Measurements from ENCODE around the gene OPN3. TPM values are rescaled to one million over a fixed set of nuclear protein-coding genes. Genes with fewer than 3 reads are reported as not detected.
A peak's percentile ranks its signal among the peaks of the same experiment; 100 is the strongest.
"Not testable (repeated sequence)": the region's sequence is repeated elsewhere in the genome, so short reads cannot be mapped to it uniquely, and the experiment has no call there.

The OPN3 gene
- total and polyA plus RNA-seq, 3 experiments from 2014 or later = 6.7 to 17.6 (median 7.0) TPM

DNA sequence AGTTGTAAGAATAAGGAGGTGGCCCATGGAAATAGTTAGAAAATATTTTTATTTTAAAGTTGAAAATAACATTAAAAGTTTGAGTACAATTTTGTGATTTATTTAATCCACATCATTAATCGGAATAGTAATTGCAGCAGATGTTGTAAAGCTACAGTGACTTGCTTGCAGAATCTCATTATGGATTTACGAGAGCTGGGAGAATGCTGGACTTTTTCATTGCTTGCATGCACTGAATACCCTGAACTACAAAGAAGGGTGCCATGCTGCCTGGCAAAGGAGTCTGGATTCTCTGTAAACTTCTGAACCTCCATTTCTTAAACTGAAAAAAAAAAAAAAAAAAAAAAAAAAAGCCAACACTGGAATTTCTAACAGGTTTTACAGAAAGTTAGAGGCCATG is 38.4 kb upstream of the OPN3 start:
- CTCF ChIA-PET = interaction anchor here (2.0 kb wide), 1 partner anchor 28 kb away, joined by 4 read pairs; no protein-coding TSS in a partner anchor
- H3K27ac ChIP-seq (ENCODE audit: low read depth, low read length) = no peak overlapping the region
- H3K9me3 ChIP-seq (ENCODE audit: low read length) = no peaks in the 10 kb centered on the region
- no peak overlapping the region for H3K27ac Mint-ChIP-seq
- DNase-seq = no peak
- H3K4me3 ChIP-seq (ENCODE audit: low read length) = no peak overlapping the region
- peaks cover 2 to 18% of the 10 kb centered on the region in 2 donors for H3K27me3 Mint-ChIP-seq
- POLR2A ChIA-PET = no interaction called here
- no peak overlapping the region for H3K4me3 Mint-ChIP-seq
- H3K9me3 Mint-ChIP-seq = peaks cover 0 to 4% (median 0%) of the 10 kb centered on the region in 5 donors
- no peaks in the 10 kb centered on the region for H3K27me3 ChIP-seq (ENCODE audit: insufficient read depth, low read length, poor library complexity, severe bottlenecking)
- peaks cover 5 to 21% (median 8%) of the 10 kb centered on the region in 3 donors for H3K36me3 Mint-ChIP-seq
- peaks cover 17 to 30% (median 21%) of the 10 kb centered on the region in 3 donors for H3K4me1 Mint-ChIP-seq
- no peaks in the 10 kb centered on the region for H3K36me3 ChIP-seq (ENCODE audit: insufficient read depth, low read length)
- H3K4me1 ChIP-seq (ENCODE audit: insufficient read depth, low read length) = peaks cover 19% of the 10 kb centered on the region

DNA sequence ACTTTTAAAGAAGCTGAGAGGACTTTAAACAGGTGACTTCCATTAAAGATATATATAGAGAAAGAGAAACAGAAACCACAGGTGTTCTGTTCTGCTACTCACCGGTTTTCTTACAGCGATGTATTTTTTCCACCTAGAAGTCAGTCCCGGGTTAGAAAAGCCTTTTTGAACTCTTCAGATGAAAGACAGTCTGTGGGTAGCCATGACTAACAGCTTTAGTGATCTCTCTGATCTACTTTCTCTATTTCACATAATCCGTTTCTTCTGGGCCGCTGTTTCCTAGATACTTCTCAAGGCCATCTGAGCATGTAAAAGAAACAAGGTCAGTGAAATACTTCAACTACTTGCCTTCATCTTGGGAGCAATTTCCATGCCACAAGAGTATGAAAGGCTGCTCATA is 37.0 kb upstream of the OPN3 start:
- Histone ChIP-seq H3K4me1 (ENCODE audit: insufficient read depth, low read length) (peaks cover 19% of the 10 kb centered on the region), H3K9me3 (ENCODE audit: low read length) (no peaks in the 10 kb centered on the region), H3K27me3 (ENCODE audit: insufficient read depth, low read length, poor library complexity, severe bottlenecking) (no peaks in the 10 kb centered on the region), H3K27ac (ENCODE audit: low read depth, low read length) (no peak overlapping the region), H3K4me3 (ENCODE audit: low read length) (peak overlapping the region; percentile 33), H3K36me3 (ENCODE audit: insufficient read depth, low read length) (no peaks in the 10 kb centered on the region)
- Mint-ChIP-seq H3K9me3 (peaks cover 0 to 4% (median 0%) of the 10 kb centered on the region in 5 donors), H3K27ac (peak overlapping the region in 7 of 8 donors; percentile 72 to 95 (median 83)), H3K4me1 (peaks cover 17 to 30% (median 21%) of the 10 kb centered on the region in 3 donors), H3K36me3 (peaks cover 5 to 10% (median 6%) of the 10 kb centered on the region in 3 donors), H3K4me3 (peak overlapping the region; percentile 63 to 84 (median 73)), H3K27me3 (peaks cover 5 to 7% of the 10 kb centered on the region in 2 donors)
- ChIA-PET POLR2A (interaction anchor here (0.8 to 1.0 kb wide), 3 partner anchors 10 to 37 kb away, joined by 3 to 4 read pairs (median 4); partner anchors contain the start of genes CHML and OPN3), CTCF (interaction anchor here (1.5 to 1.7 kb wide), 2 partner anchors 22 to 36 kb away, joined by 3 to 4 read pairs; no protein-coding TSS in a partner anchor)
- peak in 2 of 5 donors; percentile 60 to 76 for DNase-seq

GRCh38 chr1:241675983-241676382 is 35.8 kb upstream of the OPN3 start:
- ChIA-PET POLR2A (no interaction called here), CTCF (interaction anchor here (1.5 to 1.7 kb wide), 2 partner anchors 21 to 35 kb away, joined by 3 to 4 read pairs; no protein-coding TSS in a partner anchor)
- DNase-seq = no peak

DNA sequence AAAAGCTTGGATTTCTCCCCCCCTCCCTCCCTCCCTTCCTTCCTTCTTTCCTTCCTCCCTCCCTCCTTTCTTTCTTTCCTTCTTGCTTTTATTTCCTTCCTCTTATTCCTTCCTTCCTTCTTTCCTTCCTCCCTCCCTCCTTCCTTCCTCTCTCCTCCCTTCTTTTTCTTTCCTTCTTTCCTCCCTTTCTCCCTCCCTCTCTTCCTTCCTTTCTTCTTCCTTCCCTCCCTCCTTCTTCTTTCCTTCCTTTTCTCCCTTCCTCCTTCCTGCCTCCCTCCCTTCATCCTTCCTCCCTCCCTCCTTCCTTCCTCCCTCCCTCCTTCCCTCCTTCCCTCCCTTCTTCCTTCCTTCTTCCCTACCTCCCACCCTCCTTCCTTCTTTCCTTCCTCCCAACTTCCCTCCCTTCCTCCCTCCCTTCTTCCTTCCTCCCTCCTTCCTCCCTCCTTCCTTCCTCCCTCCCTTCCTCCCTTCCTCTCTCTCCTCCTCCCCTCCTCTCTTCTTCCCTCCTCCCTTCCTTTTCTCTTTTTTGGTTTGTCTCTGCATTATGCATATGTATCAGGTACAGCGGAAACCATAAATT is 34.7 kb upstream of the OPN3 start:
- POLR2A ChIA-PET = no interaction called here
- Mint-ChIP-seq H3K4me3 (no peak overlapping the region), H3K4me1 (peaks cover 17 to 30% (median 21%) of the 10 kb centered on the region in 3 donors), H3K27me3 (peaks cover 0 to 6% of the 10 kb centered on the region in 2 donors), H3K9me3 (peaks cover 0 to 4% (median 0%) of the 10 kb centered on the region in 5 donors), H3K27ac (peak overlapping the region in 2 of 8 donors; percentile 17 to 66), H3K36me3 (no peaks in the 10 kb centered on the region)
- Histone ChIP-seq H3K4me3 (ENCODE audit: low read length) (no peak overlapping the region), H3K9me3 (ENCODE audit: low read length) (no peaks in the 10 kb centered on the region), H3K27me3 (ENCODE audit: insufficient read depth, low read length, poor library complexity, severe bottlenecking) (no peaks in the 10 kb centered on the region), H3K36me3 (ENCODE audit: insufficient read depth, low read length) (no peaks in the 10 kb centered on the region), H3K4me1 (ENCODE audit: insufficient read depth, low read length) (peaks cover 19% of the 10 kb centered on the region), H3K27ac (ENCODE audit: low read depth, low read length) (no peak overlapping the region)
- DNase-seq = no peak
- CTCF ChIA-PET = no interaction called here

More at GRCh38 chr1:241675983-241676382, 35.8 kb upstream of the OPN3 start:
- H3K27ac Mint-ChIP-seq = peak overlapping the region in 3 of 8 donors; percentile 25 to 68 (median 54)
- Histone ChIP-seq H3K27ac (ENCODE audit: low read depth, low read length) (no peak overlapping the region), H3K4me1 (ENCODE audit: insufficient read depth, low read length) (peaks cover 19% of the 10 kb centered on the region), H3K4me3 (ENCODE audit: low read length) (no peak overlapping the region), H3K27me3 (ENCODE audit: insufficient read depth, low read length, poor library complexity, severe bottlenecking) (no peaks in the 10 kb centered on the region), H3K36me3 (ENCODE audit: insufficient read depth, low read length) (no peaks in the 10 kb centered on the region), H3K9me3 (ENCODE audit: low read length) (no peaks in the 10 kb centered on the region)
- peaks cover 0 to 4% (median 0%) of the 10 kb centered on the region in 5 donors for H3K9me3 Mint-ChIP-seq
- H3K27me3 Mint-ChIP-seq = peaks cover 0 to 6% of the 10 kb centered on the region in 2 donors
- H3K4me3 Mint-ChIP-seq = no peak overlapping the region
- H3K36me3 Mint-ChIP-seq = peaks cover 0 to 4% (median 3%) of the 10 kb centered on the region in 3 donors
- peaks cover 17 to 30% (median 21%) of the 10 kb centered on the region in 3 donors for H3K4me1 Mint-ChIP-seq

- POLR2A ChIA-PET = no interaction called here
- CTCF ChIA-PET = no interaction called here
- no peaks in the 10 kb centered on the region for H3K9me3 ChIP-seq (ENCODE audit: low read length)
- no peak overlapping the region for H3K4me3 ChIP-seq (ENCODE audit: low read length)
- Mint-ChIP-seq H3K4me1 (peaks cover 9 to 17% (median 12%) of the 10 kb centered on the region in 3 donors), H3K9me3 (peaks cover 0 to 4% (median 0%) of the 10 kb centered on the region in 5 donors), H3K27me3 (peaks cover 6 to 7% of the 10 kb centered on the region in 2 donors), H3K27ac (peak overlapping the region in 1 of 8 donors; percentile 20), H3K4me3 (no peak overlapping the region), H3K36me3 (no peaks in the 10 kb centered on the region)
- no peaks in the 10 kb centered on the region for H3K27me3 ChIP-seq (ENCODE audit: insufficient read depth, low read length, poor library complexity, severe bottlenecking)
- no peaks in the 10 kb centered on the region for H3K36me3 ChIP-seq (ENCODE audit: insufficient read depth, low read length)
- no peak overlapping the region for H3K27ac ChIP-seq (ENCODE audit: low read depth, low read length)
- DNase-seq = no peak
- peaks cover 9% of the 10 kb centered on the region for H3K4me1 ChIP-seq (ENCODE audit: insufficient read depth, low read length)
Observed at GRCh38 chr1:241672301-241672700, 32.1 kb upstream of the OPN3 start.

DNA sequence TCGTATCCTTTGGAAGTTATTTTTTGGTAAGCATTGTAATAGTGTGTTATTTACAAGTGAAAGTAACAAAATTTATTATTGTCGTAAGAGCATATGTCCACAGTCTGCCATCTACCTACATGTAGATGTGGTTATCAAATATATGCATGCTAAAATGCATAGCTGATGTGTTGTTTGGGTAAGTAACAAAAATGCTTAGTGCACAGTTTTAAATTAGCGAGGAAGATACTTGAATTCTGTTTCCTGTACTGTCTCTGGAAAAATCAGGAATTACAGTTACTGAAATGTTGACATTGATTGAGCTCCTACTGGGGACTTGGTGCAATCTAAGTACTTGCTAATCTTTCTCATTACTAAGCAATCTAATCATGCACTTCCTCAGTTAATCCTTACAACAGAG is 26.2 kb upstream of the OPN3 start:
- ChIA-PET POLR2A (no interaction called here), CTCF (no interaction called here)
- Mint-ChIP-seq H3K4me3 (no peak overlapping the region), H3K27ac (no peak overlapping the region), H3K9me3 (peaks cover 0 to 1% (median 0%) of the 10 kb centered on the region in 5 donors), H3K27me3 (peaks cover 10 to 24% of the 10 kb centered on the region in 2 donors), H3K36me3 (no peaks in the 10 kb centered on the region), H3K4me1 (no peaks in the 10 kb centered on the region)
- no peak for DNase-seq
- H3K27ac ChIP-seq (ENCODE audit: low read depth, low read length) = no peak overlapping the region
- H3K27me3 ChIP-seq (ENCODE audit: insufficient read depth, low read length, poor library complexity, severe bottlenecking) = no peaks in the 10 kb centered on the region
- H3K36me3 ChIP-seq (ENCODE audit: insufficient read depth, low read length) = no peaks in the 10 kb centered on the region
- H3K4me1 ChIP-seq (ENCODE audit: insufficient read depth, low read length) = no peaks in the 10 kb centered on the region
- no peak overlapping the region for H3K4me3 ChIP-seq (ENCODE audit: low read length)
- H3K9me3 ChIP-seq (ENCODE audit: low read length) = no peaks in the 10 kb centered on the region

DNA sequence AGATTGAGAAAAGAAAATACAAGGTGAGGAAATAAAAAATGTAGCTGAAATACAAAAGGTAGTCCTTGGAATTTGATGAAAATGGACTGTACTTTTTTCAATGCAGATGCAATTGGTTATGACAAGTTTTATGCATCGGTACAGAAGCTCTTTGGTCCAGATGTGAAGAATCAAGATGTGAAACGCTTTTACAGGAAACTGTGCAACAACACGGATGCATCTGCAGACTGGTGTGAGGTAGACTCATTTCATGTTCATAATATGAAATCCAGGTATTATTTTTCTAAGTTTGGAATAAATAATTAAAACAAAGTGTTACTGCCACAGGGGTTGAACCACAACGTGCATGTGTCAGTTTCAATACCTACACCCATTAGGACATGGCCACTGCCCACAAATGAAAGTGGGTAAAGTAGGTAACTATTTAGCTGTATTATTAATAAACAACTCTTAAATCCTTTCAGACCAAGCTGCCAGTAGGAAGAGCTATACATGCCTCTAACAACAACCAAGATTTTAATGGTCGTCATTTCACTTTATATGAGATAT is 20.3 kb upstream of the OPN3 start:
- no peaks in the 10 kb centered on the region for H3K36me3 Mint-ChIP-seq
- CTCF ChIA-PET = no interaction called here

DNA sequence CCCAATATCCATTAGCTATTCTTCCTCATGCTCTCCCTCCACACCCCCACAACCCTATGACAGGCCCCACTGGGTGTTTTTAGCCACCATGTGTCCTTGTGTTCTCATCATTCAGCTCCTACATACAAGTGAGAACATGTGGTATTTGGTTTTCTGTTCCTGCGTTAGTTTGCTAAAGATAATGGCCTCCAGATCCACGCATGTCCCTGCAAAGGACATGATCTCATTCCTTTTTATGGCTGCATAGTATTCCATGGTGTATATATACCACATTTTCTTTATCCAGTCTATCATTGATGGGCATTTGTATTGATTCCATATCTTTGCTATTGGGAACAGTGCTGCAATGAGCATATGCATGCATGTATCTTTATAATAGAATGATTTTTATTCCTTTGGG is 18.8 kb upstream of the OPN3 start:
- H3K4me1 Mint-ChIP-seq; H3K4me1 ChIP-seq (ENCODE audit: insufficient read depth, low read length); H3K36me3 ChIP-seq (ENCODE audit: insufficient read depth, low read length); DNase-seq; POLR2A ChIA-PET; H3K27ac ChIP-seq (ENCODE audit: low read depth, low read length); H3K27me3 ChIP-seq (ENCODE audit: insufficient read depth, low read length, poor library complexity, severe bottlenecking); H3K4me3 ChIP-seq (ENCODE audit: low read length); H3K9me3 ChIP-seq (ENCODE audit: low read length); CTCF ChIA-PET; H3K27ac Mint-ChIP-seq; H3K9me3 Mint-ChIP-seq; H3K36me3 Mint-ChIP-seq; H3K4me3 Mint-ChIP-seq: not testable (repeated sequence)
- peaks cover 17 to 32% of the 10 kb centered on the region in 2 donors for H3K27me3 Mint-ChIP-seq

More for the DNA sequence above, 20.3 kb upstream of the OPN3 start:
- no peaks in the 10 kb centered on the region for H3K27me3 ChIP-seq (ENCODE audit: insufficient read depth, low read length, poor library complexity, severe bottlenecking)
- H3K9me3 Mint-ChIP-seq = peaks cover 0 to 2% (median 0%) of the 10 kb centered on the region in 5 donors
- no peaks in the 10 kb centered on the region for H3K9me3 ChIP-seq (ENCODE audit: low read length)
- H3K4me3 ChIP-seq (ENCODE audit: low read length) = no peak overlapping the region
- peaks cover 17 to 32% of the 10 kb centered on the region in 2 donors for H3K27me3 Mint-ChIP-seq
- H3K4me1 Mint-ChIP-seq = no peaks in the 10 kb centered on the region
- POLR2A ChIA-PET = no interaction called here
- no peaks in the 10 kb centered on the region for H3K36me3 ChIP-seq (ENCODE audit: insufficient read depth, low read length)
- DNase-seq = no peak
- no peaks in the 10 kb centered on the region for H3K4me1 ChIP-seq (ENCODE audit: insufficient read depth, low read length)
- H3K27ac Mint-ChIP-seq = no peak overlapping the region
- H3K4me3 Mint-ChIP-seq = no peak overlapping the region
- no peak overlapping the region for H3K27ac ChIP-seq (ENCODE audit: low read depth, low read length)
